ENCODE measurements around the gene ASB6.

ASB6 gene

GRCh38 chr9:129606161-129607026 is 35.6 kb downstream of the ASB6 start:
- TF ChIP-seq CTCF (IDR thresholded peaks at IDR 0.05; ENCODE audit: insufficient read depth, low read length) (no peak), SPI1 (IDR thresholded peaks at IDR 0.05; ENCODE audit: borderline replicate concordance, low read depth) (no peak), GABPA (IDR thresholded peaks at IDR 0.05; ENCODE audit: low read depth) (no peak), REST (IDR thresholded peaks at IDR 0.05; ENCODE audit: insufficient replicate concordance, low read depth) (no peak), POLR2AphosphoS5 (IDR thresholded peaks at IDR 0.05; ENCODE audit: low read depth) (no peak)
- Histone ChIP-seq H3K4me3 (replicated peaks; ENCODE audit: insufficient read depth, low read length) (no peak overlapping the region), H3K27me3 (ENCODE audit: insufficient read depth, poor library complexity, severe bottlenecking) (no peaks in the 10 kb centered on the region), H3K27ac (replicated peaks) (peak overlapping the region; percentile 58)
- no peak for DNase-seq (ENCODE audit: low read depth in 1 of 2, low spot score in 1 of 2)

GRCh38 chr9:129604766-129605163 is 37.2 kb downstream of the ASB6 start:
- TF ChIP-seq GABPA (IDR thresholded peaks at IDR 0.05; ENCODE audit: low read depth), result no peak
- no peak for TF ChIP-seq SPI1 (IDR thresholded peaks at IDR 0.05; ENCODE audit: borderline replicate concordance, low read depth)
- TF ChIP-seq CTCF (IDR thresholded peaks at IDR 0.05; ENCODE audit: insufficient read depth, low read length), result no peak
- no peak for TF ChIP-seq REST (IDR thresholded peaks at IDR 0.05; ENCODE audit: insufficient replicate concordance, low read depth)
- TF ChIP-seq POLR2AphosphoS5 (IDR thresholded peaks at IDR 0.05; ENCODE audit: low read depth), result no peak
- Histone ChIP-seq H3K27me3 (ENCODE audit: insufficient read depth, poor library complexity, severe bottlenecking) (no peaks in the 10 kb centered on the region), H3K4me3 (replicated peaks; ENCODE audit: insufficient read depth, low read length) (no peak overlapping the region), H3K27ac (replicated peaks) (no peak overlapping the region)
- no peak for DNase-seq (ENCODE audit: low read depth in 1 of 2, low spot score in 1 of 2)

GRCh38 chr9:129604056-129604765 is 37.7 kb downstream of the ASB6 start:
- TF ChIP-seq CTCF (IDR thresholded peaks at IDR 0.05; ENCODE audit: insufficient read depth, low read length), result no peak
- no peak for TF ChIP-seq GABPA (IDR thresholded peaks at IDR 0.05; ENCODE audit: low read depth)
- no peak for TF ChIP-seq POLR2AphosphoS5 (IDR thresholded peaks at IDR 0.05; ENCODE audit: low read depth)
- no peak for TF ChIP-seq SPI1 (IDR thresholded peaks at IDR 0.05; ENCODE audit: borderline replicate concordance, low read depth)
- TF ChIP-seq REST (IDR thresholded peaks at IDR 0.05; ENCODE audit: insufficient replicate concordance, low read depth), result no peak
- no peak overlapping the region for H3K4me3 ChIP-seq (replicated peaks; ENCODE audit: insufficient read depth, low read length)
- no peak for DNase-seq (ENCODE audit: low read depth in 1 of 2, low spot score in 1 of 2)
- no peaks in the 10 kb centered on the region for H3K27me3 ChIP-seq (ENCODE audit: insufficient read depth, poor library complexity, severe bottlenecking)
- H3K27ac ChIP-seq (replicated peaks), result no peak overlapping the region

Measured in HL-60 (cell line).